Measurements from ENCODE around the gene MT1HL1. TPM values are rescaled to one million over a fixed set of nuclear protein-coding genes. Genes with fewer than 3 reads are reported as not detected.

MT1HL1 gene
- total RNA-seq, 1 experiment from 2014 or later: not detected

- Histone ChIP-seq H3K4me1 (ENCODE audit: control insufficient read depth in 1 of 2, insufficient read depth in 2 of 2, low read length in 2 of 2) (no peaks in the 10 kb centered on the region), H4K20me1 (ENCODE audit: insufficient read depth) (no peaks in the 10 kb centered on the region), H3K27me3 (ENCODE audit: insufficient read depth, low read length) (peaks cover 5% of the 10 kb centered on the region; the same call in 1 of the 2 replicates), H3K27ac (ENCODE audit: low read depth, low read length) (no peak overlapping the region), H3K9me2 (ENCODE audit: insufficient read depth) (no peaks in the 10 kb centered on the region), H3K9ac (ENCODE audit: low read length) (no peak overlapping the region), H3K79me2 (ENCODE audit: insufficient read depth, low read length) (no peaks in the 10 kb centered on the region), H3K36me3 (ENCODE audit: control insufficient read depth in 1 of 2, insufficient read depth in 2 of 2, low read length in 2 of 2) (no peaks in the 10 kb centered on the region), H3K4me3 (replicated peaks in 1 of 2; ENCODE audit: low read depth in 1 of 2, low read length in 2 of 2) (no peak overlapping the region), H3K4me2 (ENCODE audit: low read length) (no peak overlapping the region), H2AFZ (ENCODE audit: low read depth, low read length, poor library complexity, severe bottlenecking) (no peak overlapping the region), H3K9me3 (ENCODE audit: control insufficient read depth in 1 of 2, insufficient read depth in 1 of 2, low read depth in 1 of 2, low read length in 2 of 2) (no peaks in the 10 kb centered on the region)
- ChIA-PET RAD21 (ENCODE audit: low non-redundant PET in 1 of 2, low total read pairs in 2 of 2, uncharacterized antibody in 2 of 2, unreplicated experiment in 2 of 2) (no interaction called here), POLR2A (no interaction called here), CTCF (no interaction called here)
- BruUV-seq (replicated peaks): no TSS peak
- intact Hi-C loops (cut with micrococcal nuclease): no loop called here
- TF ChIP-seq EZH2phosphoT487 (IDR thresholded peaks at IDR 0.05; ENCODE audit: borderline replicate concordance) (no peak), EZH2 (IDR thresholded peaks at IDR 0.05) (no peak), FOSL1 (IDR thresholded peaks at IDR 0.05; ENCODE audit: low read depth) (no peak), CBX3 (IDR thresholded peaks at IDR 0.05; ENCODE audit: low read depth) (no peak), ATF3 (IDR thresholded peaks at IDR 0.05) (no peak), CEBPB (IDR thresholded peaks at IDR 0.05; ENCODE audit: low read depth) (no peak), ZBTB33 (IDR thresholded peaks at IDR 0.05; ENCODE audit: extremely low read depth, insufficient replicate concordance, low read length) (no peak), ZNF274 (IDR thresholded peaks at IDR 0.05; ENCODE audit: low read depth, low read length) (no peak), CTCF (IDR thresholded peaks at IDR 0.05 in 2 of 3, conservative IDR thresholded peaks at IDR 0.05 in 1 of 3; ENCODE audit: borderline replicate concordance in 1 of 3, insufficient read depth in 1 of 3, low read depth in 2 of 3, low read length in 2 of 3) (no peak), SRF (IDR thresholded peaks at IDR 0.05; ENCODE audit: low read depth) (no peak), MAX (IDR thresholded peaks at IDR 0.05) (no peak)
- DNase-seq (ENCODE audit: low read depth, low spot score): no peak
- ATAC-seq: no peak
These were observed 6.9 kb downstream of the MT1HL1 start for GRCh38 chr1:236997361-236997760.
